ENCODE measurements around the gene CCR5. TPM values are rescaled to one million over a fixed set of nuclear protein-coding genes. Genes with fewer than 3 reads are reported as not detected.
A peak's percentile ranks its signal among the peaks of the same experiment; 100 is the strongest.
"Not testable (repeated sequence)": the region's sequence is repeated elsewhere in the genome, so short reads cannot be mapped to it uniquely, and the experiment has no call there.

The CCR5 gene
- not detected in 2 replicates for total RNA-seq

DNA sequence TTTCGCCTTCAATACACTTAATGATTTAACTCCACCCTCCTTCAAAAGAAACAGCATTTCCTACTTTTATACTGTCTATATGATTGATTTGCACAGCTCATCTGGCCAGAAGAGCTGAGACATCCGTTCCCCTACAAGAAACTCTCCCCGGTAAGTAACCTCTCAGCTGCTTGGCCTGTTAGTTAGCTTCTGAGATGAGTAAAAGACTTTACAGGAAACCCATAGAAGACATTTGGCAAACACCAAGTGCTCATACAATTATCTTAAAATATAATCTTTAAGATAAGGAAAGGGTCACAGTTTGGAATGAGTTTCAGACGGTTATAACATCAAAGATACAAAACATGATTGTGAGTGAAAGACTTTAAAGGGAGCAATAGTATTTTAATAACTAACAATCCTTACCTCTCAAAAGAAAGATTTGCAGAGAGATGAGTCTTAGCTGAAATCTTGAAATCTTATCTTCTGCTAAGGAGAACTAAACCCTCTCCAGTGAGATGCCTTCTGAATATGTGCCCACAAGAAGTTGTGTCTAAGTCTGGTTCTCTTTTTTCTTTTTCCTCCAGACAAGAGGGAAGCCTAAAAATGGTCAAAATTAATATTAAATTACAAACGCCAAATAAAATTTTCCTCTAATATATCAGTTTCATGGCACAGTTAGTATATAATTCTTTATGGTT is at the start of gene CCR5:
TSS of gene CCR5 (plus strand) at position 108 of the 680 bp plus-strand sequence. CDS start 1,957 bp downstream, outside the sequence.
- Histone ChIP-seq H3K36me3 (ENCODE audit: control insufficient read depth, insufficient read depth, low read length) (no peaks in the 10 kb centered on the region), H3K27me3 (ENCODE audit: control insufficient read depth, insufficient read depth, low read length) (peaks cover 12% of the 10 kb centered on the region), H3K4me3 (ENCODE audit: low read depth, low read length) (no peak within 1 kb of the TSS)
- no peak for DNase-seq (ENCODE audit: low read depth)
- TF ChIP-seq, protein P1, sequence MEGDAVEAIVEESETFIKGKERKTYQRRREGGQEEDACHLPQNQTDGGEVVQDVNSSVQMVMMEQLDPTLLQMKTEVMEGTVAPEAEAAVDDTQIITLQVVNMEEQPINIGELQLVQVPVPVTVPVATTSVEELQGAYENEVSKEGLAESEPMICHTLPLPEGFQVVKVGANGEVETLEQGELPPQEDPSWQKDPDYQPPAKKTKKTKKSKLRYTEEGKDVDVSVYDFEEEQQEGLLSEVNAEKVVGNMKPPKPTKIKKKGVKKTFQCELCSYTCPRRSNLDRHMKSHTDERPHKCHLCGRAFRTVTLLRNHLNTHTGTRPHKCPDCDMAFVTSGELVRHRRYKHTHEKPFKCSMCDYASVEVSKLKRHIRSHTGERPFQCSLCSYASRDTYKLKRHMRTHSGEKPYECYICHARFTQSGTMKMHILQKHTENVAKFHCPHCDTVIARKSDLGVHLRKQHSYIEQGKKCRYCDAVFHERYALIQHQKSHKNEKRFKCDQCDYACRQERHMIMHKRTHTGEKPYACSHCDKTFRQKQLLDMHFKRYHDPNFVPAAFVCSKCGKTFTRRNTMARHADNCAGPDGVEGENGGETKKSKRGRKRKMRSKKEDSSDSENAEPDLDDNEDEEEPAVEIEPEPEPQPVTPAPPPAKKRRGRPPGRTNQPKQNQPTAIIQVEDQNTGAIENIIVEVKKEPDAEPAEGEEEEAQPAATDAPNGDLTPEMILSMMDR (IDR thresholded peaks at IDR 0.05; ENCODE audit: insufficient read depth, low read length, poor library complexity, severe bottlenecking), result no peak

DNA sequence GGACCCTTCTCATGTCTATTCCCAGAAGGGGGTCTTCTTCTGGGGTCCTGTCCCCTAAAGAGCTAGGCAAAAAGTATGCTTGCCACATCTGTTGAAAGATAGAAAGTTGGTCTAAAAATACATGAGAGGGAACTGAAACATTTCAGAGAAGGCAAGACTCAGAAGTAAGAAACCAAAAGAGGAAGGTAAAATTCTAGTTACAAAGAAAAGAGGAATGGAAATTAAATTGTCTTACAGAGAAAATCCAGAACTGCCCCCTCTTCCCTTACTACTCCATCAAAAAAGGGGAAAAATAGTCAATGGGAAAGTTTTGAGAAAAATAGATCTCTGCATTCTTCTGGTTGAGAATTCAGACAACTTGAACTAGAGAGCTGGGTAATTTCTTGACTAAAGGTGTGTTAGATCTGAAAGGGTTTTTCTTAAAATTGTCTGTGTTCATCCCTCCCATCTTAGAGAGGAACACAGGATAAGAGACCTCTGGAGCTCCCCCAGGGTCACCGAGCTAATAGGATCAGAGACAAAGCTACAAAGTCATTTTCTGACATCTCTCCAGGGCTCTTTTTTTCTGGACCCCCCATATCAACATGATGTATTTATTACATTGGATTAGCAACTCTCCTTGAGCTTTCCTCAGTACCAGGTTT is 49.2 kb upstream of the CCR5 start:
- TF ChIP-seq, protein P1 (IDR thresholded peaks at IDR 0.05; ENCODE audit: insufficient read depth, low read length, poor library complexity, severe bottlenecking), result no peak
- no peak for DNase-seq (ENCODE audit: low read depth)
- H3K4me3 ChIP-seq (ENCODE audit: low read depth, low read length), result no peak overlapping the region
- H3K27me3 ChIP-seq (ENCODE audit: control insufficient read depth, insufficient read depth, low read length), result no peaks in the 10 kb centered on the region
- H3K36me3 ChIP-seq (ENCODE audit: control insufficient read depth, insufficient read depth, low read length), result no peaks in the 10 kb centered on the region

DNA sequence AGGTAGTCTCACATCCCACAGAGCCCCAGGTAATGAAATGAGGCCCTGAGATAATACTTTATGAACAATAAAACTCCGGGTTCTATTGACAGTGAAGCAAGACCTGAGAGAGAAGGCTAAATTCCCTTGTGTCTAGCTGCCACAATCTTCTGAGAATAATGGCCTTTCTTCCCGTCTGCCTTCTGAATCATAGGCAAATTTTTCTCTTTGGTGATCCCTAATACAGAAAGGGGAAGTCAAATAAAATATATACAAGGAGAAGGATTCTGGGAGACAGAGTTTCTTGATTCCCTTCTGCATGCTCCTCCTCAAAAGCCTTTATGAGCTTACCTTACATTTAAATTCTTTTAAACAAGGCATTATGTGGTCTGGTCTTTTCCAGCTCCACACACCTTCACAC is 46.7 kb upstream of the CCR5 start:
- no peak for DNase-seq (ENCODE audit: low read depth)
- H3K36me3 ChIP-seq (ENCODE audit: control insufficient read depth, insufficient read depth, low read length), result no peaks in the 10 kb centered on the region
- H3K27me3 ChIP-seq (ENCODE audit: control insufficient read depth, insufficient read depth, low read length), result no peaks in the 10 kb centered on the region
- no peak overlapping the region for H3K4me3 ChIP-seq (ENCODE audit: low read depth, low read length)
- TF ChIP-seq, protein P1 (IDR thresholded peaks at IDR 0.05; ENCODE audit: insufficient read depth, low read length, poor library complexity, severe bottlenecking), result no peak

DNA sequence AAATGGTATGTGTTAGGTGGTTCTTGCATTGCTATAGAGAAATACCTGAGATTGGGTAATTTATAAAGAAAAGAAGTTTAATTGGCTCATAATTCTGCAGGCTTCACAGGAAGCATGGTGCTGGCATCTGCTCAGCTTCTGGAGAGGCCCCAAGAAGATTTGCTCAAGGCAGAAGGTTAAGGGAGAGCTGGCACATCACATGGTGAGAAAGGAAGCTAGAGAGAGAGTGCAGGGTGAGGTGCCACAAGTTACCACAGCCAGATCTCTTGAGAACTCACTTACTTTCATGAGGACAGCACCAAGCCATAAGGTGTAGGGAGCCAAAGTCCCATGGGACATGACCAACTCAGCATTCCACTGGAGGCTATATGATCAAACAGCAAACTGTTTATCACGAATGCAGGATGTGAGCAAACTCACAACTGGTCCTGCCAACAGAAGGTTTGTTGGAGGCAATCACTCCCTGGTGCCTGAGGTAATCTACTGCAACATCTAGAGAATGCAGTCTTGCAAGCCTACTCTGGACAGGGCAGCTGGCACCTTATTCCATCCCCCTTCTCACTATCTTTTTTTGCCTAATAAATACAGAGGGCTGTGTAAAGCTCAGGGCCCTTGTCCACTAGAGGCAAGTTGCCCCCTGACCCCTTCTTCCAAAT is 45.0 kb upstream of the CCR5 start:
- DNase-seq (ENCODE audit: low read depth), result no peak
- TF ChIP-seq, protein P1 (IDR thresholded peaks at IDR 0.05; ENCODE audit: insufficient read depth, low read length, poor library complexity, severe bottlenecking), result no peak
- Histone ChIP-seq H3K36me3 (ENCODE audit: control insufficient read depth, insufficient read depth, low read length) (no peaks in the 10 kb centered on the region), H3K4me3 (ENCODE audit: low read depth, low read length) (no peak overlapping the region), H3K27me3 (ENCODE audit: control insufficient read depth, insufficient read depth, low read length) (no peaks in the 10 kb centered on the region)

DNA sequence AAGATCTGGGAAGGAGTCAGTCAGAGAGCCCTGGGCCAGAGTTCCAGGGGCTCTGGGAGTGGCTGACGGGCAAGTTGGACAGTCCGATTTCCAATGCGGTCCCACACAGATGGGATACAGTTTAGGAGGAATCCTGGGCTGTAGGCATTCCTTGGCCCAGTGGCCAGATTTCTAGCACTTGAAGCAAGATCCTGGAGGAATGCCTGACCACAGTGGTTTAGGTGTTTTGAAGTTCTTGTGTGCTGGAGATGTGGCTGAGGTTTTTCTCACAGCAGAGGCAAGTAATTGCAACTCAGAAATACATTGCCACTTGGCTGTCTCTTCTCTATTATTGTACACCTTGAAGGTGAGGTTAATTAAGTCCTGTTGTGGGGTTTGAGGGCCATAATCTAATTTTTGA is 40.1 kb upstream of the CCR5 start:
- H3K4me3 ChIP-seq (ENCODE audit: low read depth, low read length); H3K27me3 ChIP-seq (ENCODE audit: control insufficient read depth, insufficient read depth, low read length); DNase-seq (ENCODE audit: low read depth); H3K36me3 ChIP-seq (ENCODE audit: control insufficient read depth, insufficient read depth, low read length): not testable (repeated sequence)

DNA sequence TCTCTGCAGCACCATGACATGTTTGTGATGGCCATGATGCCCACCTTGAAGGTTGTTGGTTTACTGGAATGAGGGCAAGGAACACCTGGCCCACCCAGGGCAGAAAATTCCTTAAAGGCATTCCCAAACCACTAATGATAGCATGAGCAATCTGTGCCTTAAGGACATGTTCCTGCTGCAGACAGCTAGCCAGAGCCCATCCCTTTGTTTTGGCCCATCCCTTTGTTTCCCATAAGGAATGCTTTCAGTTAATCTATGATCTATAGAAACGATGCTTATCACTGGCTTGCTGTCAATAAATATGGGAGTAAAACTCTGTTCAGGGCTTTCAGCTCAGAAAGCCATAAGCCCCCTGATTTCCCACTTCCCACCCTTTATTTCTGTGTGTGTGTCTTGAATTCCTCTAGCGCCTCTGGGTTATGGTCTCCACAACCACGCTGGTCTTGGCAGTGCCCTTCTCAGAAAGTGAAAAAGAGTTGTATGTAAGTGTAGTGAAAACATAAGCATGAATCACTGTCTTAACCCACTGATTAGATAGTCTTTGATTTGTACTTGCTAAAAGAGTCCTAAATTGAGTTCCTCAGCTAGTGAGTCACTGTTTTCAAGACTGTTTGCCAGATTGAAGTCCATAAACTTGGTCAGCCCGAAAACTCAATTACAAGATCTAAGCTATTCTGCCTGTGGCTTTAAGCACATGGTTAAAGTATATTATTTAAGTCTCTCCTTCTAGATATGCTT is 35.8 kb upstream of the CCR5 start:
- no peaks in the 10 kb centered on the region for H3K27me3 ChIP-seq (ENCODE audit: control insufficient read depth, insufficient read depth, low read length)
- H3K4me3 ChIP-seq (ENCODE audit: low read depth, low read length), result no peak overlapping the region
- H3K36me3 ChIP-seq (ENCODE audit: control insufficient read depth, insufficient read depth, low read length), result no peaks in the 10 kb centered on the region
- DNase-seq (ENCODE audit: low read depth), result peak; percentile 45
- TF ChIP-seq, protein P1 (IDR thresholded peaks at IDR 0.05; ENCODE audit: insufficient read depth, low read length, poor library complexity, severe bottlenecking), result no peak

Measured in kidney epithelial cell (primary cell).